Transverse colon (tissue), 4 donors: ENCODE measurements around the gene ANAPC4. TPM values are rescaled to one million over a fixed set of nuclear protein-coding genes. Genes with fewer than 3 reads are reported as not detected.

Experiments
- DNase-seq: peaks from one replicate; pipeline ENCODE4 v3.0.0-alpha.2; 2019
- H3K27ac ChIP-seq, 4 donors: fragments of 200-600 bp; sonication (generic); 2 replicates each; pipeline ENCODE4 v1.5.1; 2016 to 2018; ENCODE audit warnings: inconsistent platforms in 4 of 4
- H3K27me3 ChIP-seq: fragments of 200-600 bp; sonication (generic); 2 replicates; pipeline ENCODE4 v1.5.1; 2017; ENCODE audit warnings: inconsistent platforms
- H3K36me3 ChIP-seq, 4 donors: fragments of 200-600 bp; sonication (generic); 2 replicates each; pipeline ENCODE4 v1.5.1; 2017 to 2019; ENCODE audit warnings: inconsistent platforms in 4 of 4
- H3K4me1 ChIP-seq, 4 donors: fragments of 200-600 bp; sonication (generic); 2 replicates each; pipeline ENCODE4 v1.5.1; 2017 to 2020; ENCODE audit warnings: inconsistent platforms in 4 of 4
- H3K4me3 ChIP-seq, 4 donors: fragments of 200-600 bp; sonication (generic); 1 replicate in 1 of 4; 2 replicates in 3 of 4; pipeline versions ENCODE4 v1.5.1 to v1.6.1; 2017 to 2019; ENCODE audit warnings: inconsistent platforms in 4 of 4
- H3K9me3 ChIP-seq, 2 donors: fragments of 200-600 bp; sonication (generic); 2 replicates each; pipeline ENCODE4 v1.5.1; 2017 to 2019; ENCODE audit warnings: inconsistent platforms in 2 of 2
- CTCF ChIP-seq, 5 experiments: fragments of 200-600 bp in 3 of 5; fragments of 450-650 bp in 2 of 5; sonication (generic) in 3 of 5; IDR thresholded peaks; 1 replicate in 2 of 5; 2 replicates in 3 of 5; pipeline ENCODE4 v1.5.1; 2016 to 2017; ENCODE audit warnings: antibody characterized with exemption in 5 of 5, inconsistent platforms in 3 of 5, mild to moderate bottlenecking in 2 of 5, moderate library complexity in 1 of 5
- EP300 ChIP-seq: sonication (generic); formaldehyde crosslinking; IDR thresholded peaks from one replicate; pipeline ENCODE4 v1.6.1; 2017; ENCODE audit warnings: antibody characterized with exemption, low read depth
- POLR2A ChIP-seq: fragments of 450-650 bp; IDR thresholded peaks from one replicate; pipeline ENCODE4 v1.6.1; 2016; ENCODE audit warnings: antibody characterized with exemption, mild to moderate bottlenecking, moderate library complexity
- POLR2AphosphoS5 ChIP-seq, 3 donors: sonication (generic); formaldehyde crosslinking; IDR thresholded peaks; one replicate each; pipeline ENCODE4 v1.6.1; 2016; ENCODE audit warnings: antibody characterized with exemption in 3 of 3
- WGBS, 2 donors: methylation state at CpG; one replicate each; pipeline ENCODE4 v1.1.5; 2018; ENCODE audit warnings: low coverage in 1 of 2; 5-methylcytosine and 5-hydroxymethylcytosine counted together
- in situ Hi-C, 4 donors: fragments of 200-750 bp; cut with MboI; loops; one replicate each; pipeline versions ENCODE4 v1.15.0 to v1.15.1; 2017; ENCODE audit warnings: low sequenced_read_pairs in 3 of 4, low pct_ligation_motif_present in 1 of 4, low pct_unique_long_range_greater_than_20kb in 1 of 4
- intact Hi-C: fragments of 100-400 bp; cut with DNase I; formaldehyde crosslinking; loops from one replicate; pipeline ENCODE4 v1.15.1; 2023; ENCODE audit warnings: low total_unique reads
- total RNA-seq, 4 donors: library from RNA; depleted of rRNA; stranded (reverse); fragments of >200 nt; gene quantifications; one replicate each; pipeline ENCODE4 v1.1.0, GENCODE V29; 2016

Gene ANAPC4
- total RNA-seq, 4 donors from 2014 or later = 27.7 to 48.0 (median 36.4) TPM

GRCh38 chr4:25417014-25417413, 40.0 kb downstream of the ANAPC4 start:
- no peaks in the 10 kb centered on the region for H3K9me3 ChIP-seq
- H3K36me3 ChIP-seq = peaks cover 0 to 65% (median 20%) of the 10 kb centered on the region in 4 donors
- no peaks in the 10 kb centered on the region for H3K27me3 ChIP-seq
- in situ Hi-C loops = no loop called here
- H3K27ac ChIP-seq = no peak overlapping the region
- WGBS, 2 donors = 95 to 100% methylated on average over 1 to 2 of the region's 2 CpGs
- H3K4me1 ChIP-seq = peaks cover 0 to 7% (median 5%) of the 10 kb centered on the region in 4 donors
- H3K4me3 ChIP-seq = no peak overlapping the region
- TF ChIP-seq CTCF (IDR thresholded peaks at IDR 0.05) (no peak), POLR2A (no peak), POLR2AphosphoS5 (IDR thresholded peaks at IDR 0.05) (no peak), EP300 (no peak)
- intact Hi-C loops = no loop called here
- DNase-seq = no peak

GRCh38 chr4:25420931-25421330, 43.9 kb downstream of the ANAPC4 start:
- in situ Hi-C loops = no loop called here
- Histone ChIP-seq H3K36me3 (peaks cover 0 to 33% (median 13%) of the 10 kb centered on the region in 4 donors), H3K27me3 (no peaks in the 10 kb centered on the region), H3K27ac (no peak overlapping the region), H3K4me1 (peaks cover 0 to 11% (median 6%) of the 10 kb centered on the region in 4 donors), H3K9me3 (no peaks in the 10 kb centered on the region), H3K4me3 (no peak overlapping the region)
- no peak for DNase-seq
- intact Hi-C loops = no loop called here
- no peak for TF ChIP-seq POLR2AphosphoS5 (IDR thresholded peaks at IDR 0.05)
- TF ChIP-seq POLR2A = no peak
- TF ChIP-seq CTCF (IDR thresholded peaks at IDR 0.05) = no peak
- TF ChIP-seq EP300 = no peak
- WGBS, 2 donors = 91 to 100% methylated on average over 1 of the region's 1 CpG

GRCh38 chr4:25421816-25422525, 44.9 kb downstream of the ANAPC4 start:
- TF ChIP-seq CTCF (IDR thresholded peaks at IDR 0.05) = no peak
- no peak for TF ChIP-seq POLR2A
- no peak for TF ChIP-seq POLR2AphosphoS5 (IDR thresholded peaks at IDR 0.05)
- no peak for TF ChIP-seq EP300
- peak overlapping the region in 1 of 4 donors; percentile 13 for H3K4me3 ChIP-seq
- in situ Hi-C loops = no loop called here
- peaks cover 0 to 11% (median 6%) of the 10 kb centered on the region in 4 donors for H3K4me1 ChIP-seq
- peaks cover 0 to 22% (median 7%) of the 10 kb centered on the region in 4 donors for H3K36me3 ChIP-seq
- DNase-seq = peak; percentile 18
- WGBS, 2 donors = 30% methylated on average over 2 to 5 of the region's 5 CpGs
- H3K27me3 ChIP-seq = no peaks in the 10 kb centered on the region
- H3K27ac ChIP-seq = peak overlapping the region; percentile 10 to 56 (median 40)
- intact Hi-C loops = no loop called here
- no peaks in the 10 kb centered on the region for H3K9me3 ChIP-seq

- H3K4me3 ChIP-seq = no peak overlapping the region
- no peak for DNase-seq
- H3K36me3 ChIP-seq = peaks cover 0 to 6% (median under 1%) of the 10 kb centered on the region in 4 donors
- TF ChIP-seq CTCF (IDR thresholded peaks at IDR 0.05) (no peak), POLR2AphosphoS5 (IDR thresholded peaks at IDR 0.05) (no peak)
- 93 to 100% methylated on average over 1 of the region's 1 CpG for WGBS, 2 donors
- H3K4me1 ChIP-seq = peaks cover 0 to 11% (median 6%) of the 10 kb centered on the region in 4 donors
- in situ Hi-C loops = no loop called here
- intact Hi-C loops = no loop called here
- no peak overlapping the region for H3K27ac ChIP-seq
- H3K27me3 ChIP-seq = no peaks in the 10 kb centered on the region
- H3K9me3 ChIP-seq = no peaks in the 10 kb centered on the region
Observed at GRCh38 chr4:25423548-25423947, 46.5 kb downstream of the ANAPC4 start.
